OCI-LY3 (cell line): ENCODE results near the gene SLC25A13.

Source experiments
- H2AFZ ChIP-seq: fragments of 200-600, 300-600 bp; shearing (Covaris generic); 2 replicates; pipeline ENCODE4 v1.6.0; 2014; ENCODE audit warnings: antibody characterized with exemption, low read depth, low read length
- H3K27ac ChIP-seq: fragments of 200-600, 300-600 bp; sonication (generic); 2 replicates; pipeline ENCODE4 v1.5.1; 2014; ENCODE audit warnings: mild to moderate bottlenecking, low read length, moderate library complexity, mixed read lengths
- H3K27me3 ChIP-seq: fragments of 200-600, 300-600 bp; sonication (generic); 2 replicates; pipeline ENCODE4 v1.6.1; 2014; ENCODE audit warnings: low read depth, low read length, mixed read lengths
- H3K36me3 ChIP-seq: fragments of 200-600, 300-600 bp; sonication (generic); replicated peaks from 2 replicates; pipeline ENCODE3; 2014; ENCODE audit warnings: low read depth, low read length, mixed read lengths
- H3K4me1 ChIP-seq: fragments of 300-600, 200-600 bp; sonication (generic); 2 replicates; pipeline ENCODE4 v1.6.1; 2014; ENCODE audit warnings: low read length, mixed read lengths
- H3K4me2 ChIP-seq: fragments of 200-600, 300-600 bp; sonication (generic); 2 replicates; pipeline ENCODE4 v1.6.1; 2014; ENCODE audit warnings: low read length, mixed read lengths
- H3K4me3 ChIP-seq: fragments of 300-600, 200-600 bp; sonication (generic); 2 replicates; pipeline ENCODE4 v1.5.1; 2014; ENCODE audit warnings: antibody characterized with exemption, mild to moderate bottlenecking, low read length, moderate library complexity
- H3K79me2 ChIP-seq: fragments of 300-600, 200-600 bp; shearing (Covaris generic); 2 replicates; pipeline ENCODE4 v1.6.1; 2014; ENCODE audit warnings: mild to moderate bottlenecking, low read length, mixed read lengths
- H3K9ac ChIP-seq: fragments of 300-600, 200-600 bp; shearing (Covaris generic); 2 replicates; pipeline ENCODE4 v1.6.0; 2014; ENCODE audit warnings: mild to moderate bottlenecking, low read length, moderate library complexity
- H3K9me3 ChIP-seq: fragments of 200-600, 300-600 bp; shearing (Covaris generic); 2 replicates; pipeline ENCODE4 v1.6.1; 2014; ENCODE audit warnings: low read length, mixed read lengths; ENCODE audit not compliant: insufficient read depth
- H4K20me1 ChIP-seq: fragments of 200-600, 300-600 bp; sonication (generic); 2 replicates; pipeline ENCODE4 v1.6.1; 2016; ENCODE audit warnings: low read length, mixed read lengths; ENCODE audit not compliant: insufficient read depth
- EZH2phosphoT487 ChIP-seq: fragments of 200-600 bp; shearing (Covaris generic); IDR thresholded peaks from 2 replicates; pipeline ENCODE4 v1.6.1; 2018; ENCODE audit warnings: antibody characterized with exemption, mixed run types, low read depth
- TF ChIP-seq, protein P1 (sequence below): fragments of 200-600, 300-600 bp; sonication (generic); IDR thresholded peaks from 2 replicates; pipeline ENCODE4 v1.5.1; 2014; ENCODE audit warnings: antibody characterized with exemption, low read length, low read depth

SLC25A13 gene

GRCh38 chr7:96241855-96242254 is 80.0 kb downstream of the SLC25A13 start:
- H3K4me1 ChIP-seq, result no peaks in the 10 kb centered on the region
- H3K4me2 ChIP-seq, result no peak overlapping the region

DNA sequence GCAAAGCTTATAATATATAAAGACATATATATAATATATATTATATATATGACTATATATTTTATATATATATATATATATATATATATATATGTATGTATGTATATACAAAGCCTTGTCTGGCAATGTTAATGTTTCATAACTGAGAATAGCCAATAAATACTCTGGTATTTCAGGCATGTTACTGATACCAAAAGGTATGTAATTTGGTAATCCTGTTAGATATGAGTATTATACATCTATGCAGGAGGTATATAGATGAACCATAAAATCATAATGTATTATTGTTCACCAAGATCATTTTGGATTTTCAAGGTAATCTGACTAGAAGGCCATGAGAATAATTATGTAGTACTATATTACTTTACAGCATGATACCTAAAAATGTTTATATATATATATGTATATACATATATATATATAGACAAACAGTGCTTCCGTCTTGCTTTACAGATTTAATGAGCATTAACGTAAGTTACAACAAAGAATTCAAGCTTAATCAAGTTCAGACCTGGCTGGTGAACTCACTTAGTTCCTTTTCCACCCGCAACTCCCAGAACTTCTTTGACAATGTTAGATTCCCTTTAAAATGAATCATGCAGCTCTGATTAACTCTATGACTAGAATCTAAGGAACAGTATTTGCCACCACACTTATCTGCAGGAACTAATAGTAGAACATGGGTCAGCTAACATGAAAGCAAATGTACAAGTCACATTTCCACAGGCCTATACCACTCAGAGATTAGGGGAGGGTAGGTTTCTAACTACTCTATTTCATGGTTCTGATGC is 82.7 kb downstream of the SLC25A13 start:
- H3K4me3 ChIP-seq, result no peak overlapping the region
- peaks cover 6% of the 10 kb centered on the region; the same call in 1 of the 2 replicates for H3K79me2 ChIP-seq
- no peaks in the 10 kb centered on the region for H3K36me3 ChIP-seq
- TF ChIP-seq EZH2phosphoT487, result no peak
- TF ChIP-seq, protein P1, sequence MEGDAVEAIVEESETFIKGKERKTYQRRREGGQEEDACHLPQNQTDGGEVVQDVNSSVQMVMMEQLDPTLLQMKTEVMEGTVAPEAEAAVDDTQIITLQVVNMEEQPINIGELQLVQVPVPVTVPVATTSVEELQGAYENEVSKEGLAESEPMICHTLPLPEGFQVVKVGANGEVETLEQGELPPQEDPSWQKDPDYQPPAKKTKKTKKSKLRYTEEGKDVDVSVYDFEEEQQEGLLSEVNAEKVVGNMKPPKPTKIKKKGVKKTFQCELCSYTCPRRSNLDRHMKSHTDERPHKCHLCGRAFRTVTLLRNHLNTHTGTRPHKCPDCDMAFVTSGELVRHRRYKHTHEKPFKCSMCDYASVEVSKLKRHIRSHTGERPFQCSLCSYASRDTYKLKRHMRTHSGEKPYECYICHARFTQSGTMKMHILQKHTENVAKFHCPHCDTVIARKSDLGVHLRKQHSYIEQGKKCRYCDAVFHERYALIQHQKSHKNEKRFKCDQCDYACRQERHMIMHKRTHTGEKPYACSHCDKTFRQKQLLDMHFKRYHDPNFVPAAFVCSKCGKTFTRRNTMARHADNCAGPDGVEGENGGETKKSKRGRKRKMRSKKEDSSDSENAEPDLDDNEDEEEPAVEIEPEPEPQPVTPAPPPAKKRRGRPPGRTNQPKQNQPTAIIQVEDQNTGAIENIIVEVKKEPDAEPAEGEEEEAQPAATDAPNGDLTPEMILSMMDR, result no peak
- H3K27me3 ChIP-seq, result no peaks in the 10 kb centered on the region
- H3K27ac ChIP-seq, result no peak overlapping the region
- H4K20me1 ChIP-seq, result 0 out of 2 replicates have a peak, but pooled peaks cover 4% of the 10 kb centered on the region
- H3K4me2 ChIP-seq, result no peak overlapping the region
- H2AFZ ChIP-seq, result no peak overlapping the region
- H3K4me1 ChIP-seq, result no peaks in the 10 kb centered on the region
- no peaks in the 10 kb centered on the region for H3K9me3 ChIP-seq
- H3K9ac ChIP-seq, result no peak overlapping the region

More at GRCh38 chr7:96241855-96242254, 80.0 kb downstream of the SLC25A13 start:
- Histone ChIP-seq H3K9me3 (no peaks in the 10 kb centered on the region), H3K27ac (no peak overlapping the region), H2AFZ (no peak overlapping the region), H3K27me3 (no peaks in the 10 kb centered on the region), H3K9ac (no peak overlapping the region), H3K36me3 (no peaks in the 10 kb centered on the region), H4K20me1 (0 out of 2 replicates have a peak, but pooled peaks cover 4% of the 10 kb centered on the region), H3K4me3 (no peak overlapping the region), H3K79me2 (peaks cover 6% of the 10 kb centered on the region)
- TF ChIP-seq, protein P1, result no peak

DNA sequence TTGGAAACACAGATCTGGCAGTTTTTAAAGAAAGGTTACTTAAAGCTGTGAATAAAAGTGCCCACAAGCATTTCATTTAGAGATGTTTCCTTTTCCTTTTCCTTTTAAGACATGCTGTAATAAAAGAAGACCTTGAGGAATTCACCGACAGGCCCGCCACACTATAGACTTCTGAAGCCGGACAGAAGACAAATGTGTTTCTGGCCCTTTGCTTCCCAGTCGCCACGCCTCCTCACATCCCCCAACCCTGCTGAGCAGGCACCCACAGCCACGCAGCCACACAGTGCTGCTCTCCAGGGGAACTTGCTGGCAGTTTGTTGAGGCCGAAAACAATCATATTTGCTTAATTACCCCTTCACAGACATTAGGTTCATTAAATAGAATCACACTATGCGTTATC is 83.4 kb downstream of the SLC25A13 start:
- Histone ChIP-seq H3K27me3 (no peaks in the 10 kb centered on the region), H3K9ac (no peak overlapping the region), H3K9me3 (no peaks in the 10 kb centered on the region), H3K36me3 (peaks cover 4% of the 10 kb centered on the region), H3K4me3 (no peak overlapping the region), H3K4me1 (no peaks in the 10 kb centered on the region), H2AFZ (no peak overlapping the region), H3K27ac (no peak overlapping the region), H3K4me2 (no peak overlapping the region), H3K79me2 (peaks cover 6% of the 10 kb centered on the region; the same call in 1 of the 2 replicates), H4K20me1 (0 out of 2 replicates have a peak, but pooled peaks cover 4% of the 10 kb centered on the region)
- TF ChIP-seq EZH2phosphoT487, result no peak
- TF ChIP-seq, protein P1, result no peak

DNA sequence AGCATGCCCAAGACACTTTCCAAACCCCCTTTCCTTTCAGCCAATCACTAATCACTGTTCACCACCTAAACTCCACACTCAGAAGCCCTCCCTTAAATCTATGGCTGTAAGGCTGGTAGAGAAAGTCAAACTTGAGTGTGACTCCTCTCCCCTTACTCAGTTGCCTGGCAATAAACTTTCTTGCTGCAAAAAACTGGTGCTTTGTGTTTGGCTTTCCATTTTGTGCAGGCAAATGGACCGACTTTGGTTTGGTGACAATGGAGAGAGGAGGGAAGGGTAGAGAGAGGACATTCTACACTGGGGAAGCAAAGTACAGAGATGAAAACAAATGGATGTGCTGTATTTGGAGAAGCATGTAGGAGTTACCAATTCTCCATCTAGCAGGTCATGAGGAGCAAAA is 84.9 kb downstream of the SLC25A13 start:
- Histone ChIP-seq H3K4me3 (no peak overlapping the region), H3K9me3 (no peaks in the 10 kb centered on the region)

More for the DNA sequence above, 84.9 kb downstream of the SLC25A13 start:
- Histone ChIP-seq H3K4me1 (peaks cover 6% of the 10 kb centered on the region; the same call in 1 of the 2 replicates), H3K36me3 (peaks cover 4% of the 10 kb centered on the region), H3K4me2 (no peak overlapping the region), H3K79me2 (peaks cover 13% of the 10 kb centered on the region), H3K9ac (no peak overlapping the region), H3K27ac (no peak overlapping the region), H3K27me3 (no peaks in the 10 kb centered on the region), H2AFZ (no peak overlapping the region), H4K20me1 (0 out of 2 replicates have a peak, but pooled peaks cover 4% of the 10 kb centered on the region)
- TF ChIP-seq, protein P1, result no peak
- no peak for TF ChIP-seq EZH2phosphoT487
